HepG2 (cell line): Measurements from ENCODE around the gene NCDN. TPM values are rescaled to one million over a fixed set of nuclear protein-coding genes. Genes with fewer than 3 reads are reported as not detected.

Experiments used
- ATF7-NPFF ChIP-seq: sonication (generic); formaldehyde crosslinking; IDR thresholded peaks from 2 replicates; pipeline ENCODE4 v1.8.1; 2023; ENCODE audit warnings: mild to moderate bottlenecking, low read depth, missing genetic modification reagents, moderate library complexity
- CEBPG ChIP-seq: IDR thresholded peaks from 2 replicates; pipeline ENCODE4 v1.6.1; 2016
- GABPA ChIP-seq, 2 experiments: IDR thresholded peaks; 2 replicates each; pipeline ENCODE4 v1.6.1; 2011 to 2016; ENCODE audit warnings: low read depth in 2 of 2, low read length in 1 of 2, missing biosample characterization in 1 of 2, missing genetic modification characterization in 1 of 2
- MXD4 ChIP-seq: IDR thresholded peaks from 2 replicates; pipeline ENCODE4 v1.6.1; 2016; ENCODE audit warnings: mild to moderate bottlenecking, missing biosample characterization, missing genetic modification reagents
- MYNN ChIP-seq: sonication (generic); formaldehyde crosslinking; IDR thresholded peaks from 2 replicates; pipeline ENCODE4 v1.4.0; 2020; ENCODE audit warnings: mild to moderate bottlenecking, low read depth, missing genetic modification reagents
- SMAD3 ChIP-seq: sonication (generic); formaldehyde crosslinking; IDR thresholded peaks from 2 replicates; pipeline ENCODE4 v1.4.0; 2020; ENCODE audit warnings: missing genetic modification reagents
- SRSF1 ChIP-seq: fragments of 200-400 bp; formaldehyde crosslinking; optimal IDR thresholded peaks from 2 replicates; pipeline ENCODE3; 2017; ENCODE audit warnings: mild to moderate bottlenecking, low read depth, low read length, moderate library complexity
- SSRP1 ChIP-seq: IDR thresholded peaks from 2 replicates; pipeline ENCODE4 v1.6.1; 2016; ENCODE audit warnings: control low read depth
- ZNF232 ChIP-seq: sonication (generic); formaldehyde crosslinking; IDR thresholded peaks from 2 replicates; pipeline ENCODE4 v1.4.0; 2020; ENCODE audit warnings: missing genetic modification reagents, borderline replicate concordance
- ZNF34 ChIP-seq: sonication (generic); formaldehyde crosslinking; IDR thresholded peaks from 2 replicates; pipeline ENCODE4 v1.4.0; 2020; ENCODE audit warnings: mild to moderate bottlenecking, missing genetic modification reagents, borderline replicate concordance
- ZNF530 ChIP-seq: sonication (generic); formaldehyde crosslinking; IDR thresholded peaks from 2 replicates; pipeline ENCODE4 v1.5.0; 2020; ENCODE audit warnings: low read depth, mild to moderate bottlenecking, missing genetic modification reagents
- ZNF563 ChIP-seq: sonication (generic); formaldehyde crosslinking; IDR thresholded peaks from 2 replicates; pipeline ENCODE4 v1.8.0; 2022; ENCODE audit warnings: mild to moderate bottlenecking, moderate library complexity, missing genetic modification reagents
- ZNF644 ChIP-seq: IDR thresholded peaks from 2 replicates; pipeline ENCODE4 v1.6.1; 2016; ENCODE audit warnings: low read depth
- ZNF672 ChIP-seq: sonication (generic); formaldehyde crosslinking; IDR thresholded peaks from 2 replicates; pipeline ENCODE4 v1.8.1; 2022; ENCODE audit warnings: missing genetic modification reagents
- ZNF703 ChIP-seq: sonication (generic); formaldehyde crosslinking; IDR thresholded peaks from 2 replicates; pipeline ENCODE4 v1.5.1; 2020; ENCODE audit warnings: missing genetic modification reagents, mild to moderate bottlenecking, moderate library complexity, borderline replicate concordance
- polyA plus RNA-seq, 8 experiments: library from polyadenylated mRNA; depleted of rRNA in 3 of 8; stranded (reverse) in 7 of 8; unstranded in 1 of 8; fragments of >200 nt; fragmentation: Illumina TruSeq in 4 of 8; extraction: Trizol in 4 of 8; gene quantifications; 2 replicates each; pipeline versions ENCODE4 v1.2.1 to v1.2.3, GENCODE V29; 2011 to 2016; ENCODE audit warnings: low read depth in 4 of 8, missing spikeins in 1 of 8, mixed read lengths in 1 of 8; ENCODE audit not compliant: insufficient read depth in 1 of 8
- total RNA-seq, 5 experiments: library from RNA; depleted of rRNA; stranded (reverse); fragments of >200 nt; fragmentation: Illumina TruSeq; extraction: Trizol; gene quantifications; 2 replicates each; pipeline ENCODE4 v1.2.3, GENCODE V29; 2016; ENCODE audit warnings: low read depth in 1 of 5
- TF ChIP-seq, protein P1 (sequence below): fragments of 450-650 bp; IDR thresholded peaks from 2 replicates; pipeline ENCODE4 v1.6.1; 2016
- TF ChIP-seq, protein P2 (sequence below): IDR thresholded peaks from 2 replicates; pipeline ENCODE4 v1.6.1; 2016
- TF ChIP-seq, protein P3 (sequence below): sonication (generic); formaldehyde crosslinking; IDR thresholded peaks from one replicate; pipeline ENCODE4 v1.5.1; 2020; ENCODE audit warnings: mild to moderate bottlenecking, missing genetic modification reagents; ENCODE audit errors: not compliant biosample characterization
- TF ChIP-seq, protein P4 (sequence below): sonication (generic); formaldehyde crosslinking; IDR thresholded peaks from 2 replicates; pipeline ENCODE4 v1.8.0; 2022; ENCODE audit warnings: mild to moderate bottlenecking, missing genetic modification reagents, moderate library complexity

NCDN gene
- total and polyA plus RNA-seq, 2 of the 13 experiments (the other 11 are each of a cell fraction or from before 2014, with no cell fraction given), result 6.6 to 9.3 TPM

GRCh38 chr1:35557118-35557610 is 435 bp upstream of the NCDN start, which contains the start of gene KIAA0319L (continued):
- TF ChIP-seq, protein P1, sequence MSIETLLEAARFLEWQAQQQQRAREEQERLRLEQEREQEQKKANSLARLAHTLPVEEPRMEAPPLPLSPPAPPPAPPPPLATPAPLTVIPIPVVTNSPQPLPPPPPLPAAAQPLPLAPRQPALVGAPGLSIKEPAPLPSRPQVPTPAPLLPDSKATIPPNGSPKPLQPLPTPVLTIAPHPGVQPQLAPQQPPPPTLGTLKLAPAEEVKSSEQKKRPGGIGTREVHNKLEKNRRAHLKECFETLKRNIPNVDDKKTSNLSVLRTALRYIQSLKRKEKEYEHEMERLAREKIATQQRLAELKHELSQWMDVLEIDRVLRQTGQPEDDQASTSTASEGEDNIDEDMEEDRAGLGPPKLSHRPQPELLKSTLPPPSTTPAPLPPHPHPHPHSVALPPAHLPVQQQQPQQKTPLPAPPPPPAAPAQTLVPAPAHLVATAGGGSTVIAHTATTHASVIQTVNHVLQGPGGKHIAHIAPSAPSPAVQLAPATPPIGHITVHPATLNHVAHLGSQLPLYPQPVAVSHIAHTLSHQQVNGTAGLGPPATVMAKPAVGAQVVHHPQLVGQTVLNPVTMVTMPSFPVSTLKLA, result no peak
- TF ChIP-seq MXD4 (peak; percentile 84), MYNN (CRISPR knock-in tag) (no peak), ZNF232 (0 out of 2 replicates have a peak, but pooled peaks have one; percentile 16), ZNF672 (CRISPR knock-in tag) (no peak), ZNF34 (no peak), ZNF530 (CRISPR knock-in tag) (no peak), SRSF1 (peak; percentile 59), ATF7-NPFF (CRISPR knock-in tag) (no peak), SMAD3 (CRISPR knock-in tag) (no peak), GABPA (IDR thresholded peaks at IDR 0.05; ENCODE audit: low read depth, low read length) (peak; percentile 75), GABPA (CRISPR knock-in tag; IDR thresholded peaks at IDR 0.05; ENCODE audit: low read depth) (peak; percentile 95), ZNF644 (no peak), SSRP1 (CRISPR knock-in tag) (no peak), ZNF703 (CRISPR knock-in tag) (0 out of 2 replicates have a peak, but pooled peaks have one; percentile 79), ZNF563 (CRISPR knock-in tag) (no peak), CEBPG (CRISPR knock-in tag) (no peak)
- TF ChIP-seq, protein P2, sequence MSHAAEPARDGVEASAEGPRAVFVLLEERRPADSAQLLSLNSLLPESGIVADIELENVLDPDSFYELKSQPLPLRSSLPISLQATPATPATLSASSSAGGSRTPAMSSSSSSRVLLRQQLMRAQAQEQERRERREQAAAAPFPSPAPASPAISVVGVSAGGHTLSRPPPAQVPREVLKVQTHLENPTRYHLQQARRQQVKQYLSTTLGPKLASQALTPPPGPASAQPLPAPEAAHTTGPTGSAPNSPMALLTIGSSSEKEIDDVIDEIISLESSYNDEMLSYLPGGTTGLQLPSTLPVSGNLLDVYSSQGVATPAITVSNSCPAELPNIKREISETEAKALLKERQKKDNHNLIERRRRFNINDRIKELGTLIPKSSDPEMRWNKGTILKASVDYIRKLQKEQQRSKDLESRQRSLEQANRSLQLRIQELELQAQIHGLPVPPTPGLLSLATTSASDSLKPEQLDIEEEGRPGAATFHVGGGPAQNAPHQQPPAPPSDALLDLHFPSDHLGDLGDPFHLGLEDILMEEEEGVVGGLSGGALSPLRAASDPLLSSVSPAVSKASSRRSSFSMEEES (CRISPR knock-in tag), result no peak
- TF ChIP-seq, protein P3, sequence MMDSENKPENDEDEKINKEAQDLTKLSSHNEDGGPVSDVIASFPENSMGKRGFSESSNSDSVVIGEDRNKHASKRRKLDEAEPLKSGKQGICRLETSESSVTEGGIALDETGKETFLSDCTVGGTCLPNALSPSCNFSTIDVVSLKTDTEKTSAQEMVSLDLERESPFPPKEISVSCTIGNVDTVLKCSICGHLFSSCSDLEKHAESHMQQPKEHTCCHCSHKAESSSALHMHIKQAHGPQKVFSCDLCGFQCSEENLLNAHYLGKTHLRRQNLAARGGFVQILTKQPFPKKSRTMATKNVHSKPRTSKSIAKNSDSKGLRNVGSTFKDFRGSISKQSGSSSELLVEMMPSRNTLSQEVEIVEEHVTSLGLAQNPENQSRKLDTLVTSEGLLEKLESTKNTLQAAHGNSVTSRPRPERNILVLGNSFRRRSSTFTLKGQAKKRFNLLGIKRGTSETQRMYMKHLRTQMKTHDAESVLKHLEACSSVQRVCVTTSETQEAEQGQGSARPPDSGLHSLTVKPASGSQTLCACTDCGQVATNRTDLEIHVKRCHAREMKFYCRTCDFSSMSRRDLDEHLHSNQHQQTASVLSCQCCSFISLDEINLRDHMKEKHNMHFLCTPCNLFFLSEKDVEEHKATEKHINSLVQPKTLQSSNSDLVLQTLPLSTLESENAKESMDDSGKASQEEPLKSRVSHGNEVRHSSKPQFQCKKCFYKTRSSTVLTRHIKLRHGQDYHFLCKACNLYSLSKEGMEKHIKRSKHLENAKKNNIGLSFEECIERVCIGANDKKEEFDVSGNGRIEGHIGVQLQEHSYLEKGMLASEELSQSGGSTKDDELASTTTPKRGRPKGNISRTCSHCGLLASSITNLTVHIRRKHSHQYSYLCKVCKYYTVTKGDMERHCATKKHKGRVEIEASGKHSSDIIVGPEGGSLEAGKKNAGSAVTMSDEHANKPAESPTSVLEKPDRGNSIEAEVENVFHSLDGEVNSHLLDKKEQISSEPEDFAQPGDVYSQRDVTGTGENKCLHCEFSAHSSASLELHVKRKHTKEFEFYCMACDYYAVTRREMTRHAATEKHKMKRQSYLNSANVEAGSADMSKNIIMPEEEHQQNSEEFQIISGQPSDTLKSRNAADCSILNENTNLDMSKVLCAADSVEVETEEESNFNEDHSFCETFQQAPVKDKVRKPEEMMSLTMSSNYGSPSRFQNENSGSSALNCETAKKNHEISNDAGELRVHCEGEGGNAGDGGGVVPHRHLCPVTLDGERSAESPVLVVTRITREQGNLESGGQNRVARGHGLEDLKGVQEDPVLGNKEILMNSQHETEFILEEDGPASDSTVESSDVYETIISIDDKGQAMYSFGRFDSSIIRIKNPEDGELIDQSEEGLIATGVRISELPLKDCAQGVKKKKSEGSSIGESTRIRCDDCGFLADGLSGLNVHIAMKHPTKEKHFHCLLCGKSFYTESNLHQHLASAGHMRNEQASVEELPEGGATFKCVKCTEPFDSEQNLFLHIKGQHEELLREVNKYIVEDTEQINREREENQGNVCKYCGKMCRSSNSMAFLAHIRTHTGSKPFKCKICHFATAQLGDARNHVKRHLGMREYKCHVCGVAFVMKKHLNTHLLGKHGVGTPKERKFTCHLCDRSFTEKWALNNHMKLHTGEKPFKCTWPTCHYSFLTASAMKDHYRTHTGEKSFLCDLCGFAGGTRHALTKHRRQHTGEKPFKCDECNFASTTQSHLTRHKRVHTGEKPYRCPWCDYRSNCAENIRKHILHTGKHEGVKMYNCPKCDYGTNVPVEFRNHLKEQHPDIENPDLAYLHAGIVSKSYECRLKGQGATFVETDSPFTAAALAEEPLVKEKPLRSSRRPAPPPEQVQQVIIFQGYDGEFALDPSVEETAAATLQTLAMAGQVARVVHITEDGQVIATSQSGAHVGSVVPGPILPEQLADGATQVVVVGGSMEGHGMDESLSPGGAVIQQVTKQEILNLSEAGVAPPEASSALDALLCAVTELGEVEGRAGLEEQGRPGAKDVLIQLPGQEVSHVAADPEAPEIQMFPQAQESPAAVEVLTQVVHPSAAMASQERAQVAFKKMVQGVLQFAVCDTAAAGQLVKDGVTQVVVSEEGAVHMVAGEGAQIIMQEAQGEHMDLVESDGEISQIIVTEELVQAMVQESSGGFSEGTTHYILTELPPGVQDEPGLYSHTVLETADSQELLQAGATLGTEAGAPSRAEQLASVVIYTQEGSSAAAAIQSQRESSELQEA, result no peak
- TF ChIP-seq, protein P4, sequence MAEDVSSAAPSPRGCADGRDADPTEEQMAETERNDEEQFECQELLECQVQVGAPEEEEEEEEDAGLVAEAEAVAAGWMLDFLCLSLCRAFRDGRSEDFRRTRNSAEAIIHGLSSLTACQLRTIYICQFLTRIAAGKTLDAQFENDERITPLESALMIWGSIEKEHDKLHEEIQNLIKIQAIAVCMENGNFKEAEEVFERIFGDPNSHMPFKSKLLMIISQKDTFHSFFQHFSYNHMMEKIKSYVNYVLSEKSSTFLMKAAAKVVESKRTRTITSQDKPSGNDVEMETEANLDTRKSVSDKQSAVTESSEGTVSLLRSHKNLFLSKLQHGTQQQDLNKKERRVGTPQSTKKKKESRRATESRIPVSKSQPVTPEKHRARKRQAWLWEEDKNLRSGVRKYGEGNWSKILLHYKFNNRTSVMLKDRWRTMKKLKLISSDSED (CRISPR knock-in tag), result no peak
